ENCODE results near the gene FBLIM1. TPM values are rescaled to one million over a fixed set of nuclear protein-coding genes. Genes with fewer than 3 reads are reported as not detected.

FBLIM1 gene
- total and polyA plus RNA-seq, 5 donors from 2014 or later, result 0.06 TPM; not detected in 4

DNA sequence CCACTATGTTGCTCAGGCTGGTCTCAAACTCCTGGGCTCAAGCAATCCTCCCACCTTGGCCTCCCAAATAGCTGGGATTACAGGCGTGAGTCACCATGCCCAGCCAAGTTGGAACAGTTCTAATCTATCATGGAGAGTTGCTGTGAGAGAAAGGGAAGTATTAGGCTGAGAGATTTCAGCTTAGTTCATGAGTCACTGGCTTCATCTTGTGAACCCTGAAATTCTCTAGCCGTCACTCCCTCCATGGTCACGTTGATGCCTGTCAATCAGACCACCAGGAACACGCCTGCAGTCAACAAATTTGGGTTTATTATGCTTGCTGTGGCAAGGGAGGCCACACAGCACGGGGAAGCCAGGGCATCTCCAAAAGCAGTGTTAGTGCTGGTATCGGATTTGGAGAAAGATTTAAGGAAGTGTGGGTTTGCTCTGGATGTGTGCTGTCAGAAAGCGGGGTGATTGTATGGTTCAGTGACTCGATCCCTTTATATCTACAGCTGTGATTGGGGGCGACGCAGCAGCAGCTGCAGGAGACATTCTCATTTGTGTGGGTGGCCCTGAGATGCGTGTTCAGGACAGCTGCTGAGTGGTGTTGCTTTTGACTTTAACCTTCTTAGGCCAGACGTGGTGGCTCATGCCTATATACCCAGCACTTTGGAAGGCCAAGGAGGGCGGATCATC is 30.2 kb downstream of the FBLIM1 start:
- Histone ChIP-seq H3K36me3 (ENCODE audit: control insufficient read depth, insufficient read depth, low read length) (no peaks in the 10 kb centered on the region), H3K27me3 (ENCODE audit: control insufficient read depth, insufficient read depth, low read length) (no peaks in the 10 kb centered on the region), H3K4me1 (ENCODE audit: control insufficient read depth, insufficient read depth, low read length, poor library complexity, severe bottlenecking) (no peaks in the 10 kb centered on the region), H3K4me3 (ENCODE audit: low read depth, low read length) (no peak overlapping the region), H3K9me3 (ENCODE audit: control insufficient read depth in 2 of 2, low read length in 2 of 2) (no peaks in the 10 kb centered on the region), H3K27ac (ENCODE audit: insufficient read depth, low read length, poor library complexity, severe bottlenecking) (no peak overlapping the region)
- DNase-seq (no peak), ATAC-seq (ENCODE audit: low read depth in 2 of 2) (no peak)
- Mint-ChIP-seq H3K4me3 (no peak overlapping the region), H3K9me3 (no peaks in the 10 kb centered on the region), H3K4me1 (peaks cover 0 to 6% (median 2%) of the 10 kb centered on the region in 4 donors), H3K27me3 (peaks cover 15% of the 10 kb centered on the region), H3K36me3 (no peaks in the 10 kb centered on the region), H3K27ac (no peak overlapping the region)

GRCh38 chr1:15796086-15796462 is 37.5 kb downstream of the FBLIM1 start:
- ATAC-seq (ENCODE audit: low read depth in 2 of 2) (no peak), DNase-seq (no peak)

DNA sequence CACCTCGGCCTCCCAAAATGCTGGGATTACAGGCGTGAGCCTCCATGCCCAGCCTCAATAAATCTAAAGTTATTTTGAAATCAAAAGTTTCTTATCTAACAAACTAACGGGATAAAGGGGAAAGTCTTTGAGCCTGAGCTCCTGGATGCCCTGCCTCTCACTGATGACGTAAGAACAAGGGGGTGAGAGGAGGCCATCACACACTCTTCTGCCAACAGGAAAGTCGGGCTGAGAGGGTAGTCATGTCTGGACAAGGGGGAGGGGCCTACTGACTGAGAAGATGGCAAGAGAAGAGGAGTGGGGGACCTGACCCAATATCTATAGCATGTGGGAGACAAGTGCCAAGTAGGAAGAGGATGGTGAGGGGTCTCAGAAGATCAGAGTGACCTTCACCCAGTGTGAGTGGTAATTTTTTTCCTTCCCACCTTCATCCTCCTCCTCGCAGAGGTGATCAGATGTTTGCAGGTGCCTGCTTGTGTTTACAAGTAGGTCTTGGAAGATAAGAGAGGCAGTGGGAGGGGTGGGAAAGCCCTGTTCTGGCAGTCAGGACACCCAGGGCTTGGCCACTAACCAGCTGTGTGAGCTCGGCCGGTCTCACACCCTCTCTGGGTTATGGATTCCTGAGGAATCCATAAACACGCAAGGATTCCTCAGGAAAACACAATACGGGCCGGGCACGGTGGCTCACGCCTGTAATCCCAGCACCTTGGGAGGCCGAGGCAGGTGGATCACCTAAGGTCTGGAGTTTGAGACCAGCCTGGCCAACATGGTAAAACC is 39.2 kb downstream of the FBLIM1 start:
- H3K9me3 Mint-ChIP-seq, result no peaks in the 10 kb centered on the region
- no peak overlapping the region for H3K27ac Mint-ChIP-seq
- no peak for ATAC-seq (ENCODE audit: low read depth in 2 of 2)
- no peak overlapping the region for H3K4me3 ChIP-seq (ENCODE audit: low read depth, low read length)
- H3K4me1 Mint-ChIP-seq, result no peaks in the 10 kb centered on the region
- no peak overlapping the region for H3K27ac ChIP-seq (ENCODE audit: insufficient read depth, low read length, poor library complexity, severe bottlenecking)
- H3K4me1 ChIP-seq (ENCODE audit: control insufficient read depth, insufficient read depth, low read length, poor library complexity, severe bottlenecking), result no peaks in the 10 kb centered on the region
- no peak for DNase-seq
- no peaks in the 10 kb centered on the region for H3K27me3 Mint-ChIP-seq
- no peak overlapping the region for H3K4me3 Mint-ChIP-seq
- H3K36me3 Mint-ChIP-seq, result no peaks in the 10 kb centered on the region
- H3K9me3 ChIP-seq (ENCODE audit: control insufficient read depth in 2 of 2, low read length in 2 of 2), result no peaks in the 10 kb centered on the region
- no peaks in the 10 kb centered on the region for H3K36me3 ChIP-seq (ENCODE audit: control insufficient read depth, insufficient read depth, low read length)
- no peaks in the 10 kb centered on the region for H3K27me3 ChIP-seq (ENCODE audit: control insufficient read depth, insufficient read depth, low read length)

More at GRCh38 chr1:15796086-15796462, 37.5 kb downstream of the FBLIM1 start:
- no peaks in the 10 kb centered on the region for H3K36me3 ChIP-seq (ENCODE audit: control insufficient read depth, insufficient read depth, low read length)
- no peaks in the 10 kb centered on the region for H3K9me3 ChIP-seq (ENCODE audit: control insufficient read depth in 2 of 2, low read length in 2 of 2)
- Mint-ChIP-seq H3K27ac (no peak overlapping the region), H3K27me3 (peaks cover 6% of the 10 kb centered on the region), H3K36me3 (no peaks in the 10 kb centered on the region), H3K4me1 (peaks cover 0 to 6% (median 2%) of the 10 kb centered on the region in 4 donors), H3K4me3 (no peak overlapping the region), H3K9me3 (no peaks in the 10 kb centered on the region)
- no peak overlapping the region for H3K27ac ChIP-seq (ENCODE audit: insufficient read depth, low read length, poor library complexity, severe bottlenecking)
- no peaks in the 10 kb centered on the region for H3K4me1 ChIP-seq (ENCODE audit: control insufficient read depth, insufficient read depth, low read length, poor library complexity, severe bottlenecking)
- H3K4me3 ChIP-seq (ENCODE audit: low read depth, low read length), result no peak overlapping the region
- no peaks in the 10 kb centered on the region for H3K27me3 ChIP-seq (ENCODE audit: control insufficient read depth, insufficient read depth, low read length)

DNA sequence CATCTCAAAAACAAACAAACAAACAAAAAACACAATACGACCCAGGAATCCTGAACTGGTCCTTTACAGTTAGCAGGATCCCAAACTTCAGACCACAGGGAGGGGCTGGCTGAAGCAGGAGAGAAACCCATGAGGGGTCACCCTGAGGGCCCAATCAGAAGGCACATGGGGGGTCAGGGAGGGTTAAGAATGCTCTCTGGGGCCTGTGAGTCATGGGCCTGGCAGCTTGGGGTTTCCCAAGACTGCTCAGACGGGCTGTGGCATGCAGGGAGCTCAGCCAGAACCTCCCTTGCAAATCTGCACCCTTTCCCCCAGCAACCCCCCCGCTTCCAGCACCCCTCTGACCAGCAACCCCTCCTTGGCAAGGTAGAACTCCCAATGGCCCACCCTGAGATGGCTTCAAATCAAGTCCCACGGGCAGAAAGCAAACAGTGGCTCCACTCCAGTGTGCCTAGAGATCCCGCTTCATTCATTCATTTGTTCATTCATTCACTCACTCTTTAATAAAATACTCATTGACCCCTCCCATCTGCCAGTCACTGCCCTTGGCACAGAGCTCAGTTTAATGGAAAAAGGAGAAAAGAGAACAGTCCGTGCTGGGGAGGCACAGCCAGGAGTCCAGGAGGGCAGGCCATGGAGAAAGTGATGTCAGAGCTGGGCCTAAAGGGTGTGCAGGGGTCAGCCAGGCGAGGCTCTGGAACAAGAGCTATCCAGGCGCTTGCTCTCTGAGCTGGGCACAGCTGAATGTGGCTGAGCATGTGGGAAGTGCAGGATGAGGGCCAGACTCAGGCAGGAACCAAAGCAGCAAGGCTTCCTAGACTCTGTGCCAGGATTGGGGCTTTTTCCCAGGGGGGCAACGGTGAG is 40.6 kb downstream of the FBLIM1 start:
- no peaks in the 10 kb centered on the region for H3K4me1 Mint-ChIP-seq

GRCh38 chr1:15799928-15800835 is 41.6 kb downstream of the FBLIM1 start:
- H3K36me3 Mint-ChIP-seq, result no peaks in the 10 kb centered on the region
- no peak for DNase-seq
- Histone ChIP-seq H3K4me3 (ENCODE audit: low read depth, low read length) (no peak overlapping the region), H3K36me3 (ENCODE audit: control insufficient read depth, insufficient read depth, low read length) (no peaks in the 10 kb centered on the region), H3K4me1 (ENCODE audit: control insufficient read depth, insufficient read depth, low read length, poor library complexity, severe bottlenecking) (no peaks in the 10 kb centered on the region), H3K9me3 (ENCODE audit: control insufficient read depth in 2 of 2, low read length in 2 of 2) (no peaks in the 10 kb centered on the region), H3K27me3 (ENCODE audit: control insufficient read depth, insufficient read depth, low read length) (no peaks in the 10 kb centered on the region), H3K27ac (ENCODE audit: insufficient read depth, low read length, poor library complexity, severe bottlenecking) (no peak overlapping the region)
- H3K4me1 Mint-ChIP-seq, result no peaks in the 10 kb centered on the region
- no peaks in the 10 kb centered on the region for H3K9me3 Mint-ChIP-seq
- no peak for ATAC-seq (ENCODE audit: low read depth in 2 of 2)
- no peaks in the 10 kb centered on the region for H3K27me3 Mint-ChIP-seq
- no peak overlapping the region for H3K4me3 Mint-ChIP-seq
- H3K27ac Mint-ChIP-seq, result no peak overlapping the region

More for the DNA sequence above, 40.6 kb downstream of the FBLIM1 start:
- Mint-ChIP-seq H3K27me3 (no peaks in the 10 kb centered on the region), H3K36me3 (no peaks in the 10 kb centered on the region), H3K9me3 (no peaks in the 10 kb centered on the region), H3K27ac (no peak overlapping the region), H3K4me3 (no peak overlapping the region)
- ATAC-seq (ENCODE audit: low read depth in 2 of 2) (peak in 1 of 2 donors; percentile 30), DNase-seq (no peak)
- H3K4me3 ChIP-seq (ENCODE audit: low read depth, low read length), result no peak overlapping the region
- no peaks in the 10 kb centered on the region for H3K4me1 ChIP-seq (ENCODE audit: control insufficient read depth, insufficient read depth, low read length, poor library complexity, severe bottlenecking)
- H3K27me3 ChIP-seq (ENCODE audit: control insufficient read depth, insufficient read depth, low read length), result no peaks in the 10 kb centered on the region
- no peak overlapping the region for H3K27ac ChIP-seq (ENCODE audit: insufficient read depth, low read length, poor library complexity, severe bottlenecking)
- H3K9me3 ChIP-seq (ENCODE audit: control insufficient read depth in 2 of 2, low read length in 2 of 2), result no peaks in the 10 kb centered on the region
- no peaks in the 10 kb centered on the region for H3K36me3 ChIP-seq (ENCODE audit: control insufficient read depth, insufficient read depth, low read length)

DNA sequence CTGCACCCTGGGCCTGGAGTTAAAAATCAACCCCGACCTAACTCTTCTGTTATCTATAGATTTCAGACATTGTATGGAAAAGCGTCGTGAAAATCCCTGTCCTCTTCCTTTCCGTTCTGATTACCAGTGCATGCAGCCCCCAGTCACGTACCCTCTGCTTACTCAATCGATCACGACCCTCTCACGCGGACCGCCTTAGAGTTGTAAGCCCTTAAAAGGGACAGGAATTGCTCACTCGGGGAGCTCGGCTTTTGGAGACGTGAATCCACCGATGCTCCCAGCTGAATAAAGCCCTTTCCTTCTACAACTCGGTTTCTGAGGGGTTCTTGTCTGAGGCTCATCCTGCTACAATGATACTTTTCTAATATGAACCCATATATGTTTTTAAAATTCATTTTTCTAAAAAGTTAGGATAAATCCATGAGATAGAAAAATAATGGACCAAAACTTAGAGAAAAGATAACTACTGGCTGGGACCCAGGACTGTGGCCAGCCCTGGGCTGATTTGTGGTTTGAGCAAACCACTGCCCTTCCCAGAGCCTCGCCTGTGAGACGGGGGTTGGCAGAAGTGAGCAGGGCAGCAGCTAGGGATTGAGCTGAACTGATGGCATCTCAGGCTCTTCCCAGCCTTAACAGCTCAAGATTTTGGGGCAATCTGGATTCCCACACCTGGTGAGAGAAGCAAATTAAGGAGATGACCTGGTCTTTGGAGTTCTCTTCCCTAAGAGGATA is 43.8 kb downstream of the FBLIM1 start:
- no peak overlapping the region for H3K27ac ChIP-seq (ENCODE audit: insufficient read depth, low read length, poor library complexity, severe bottlenecking)
- no peaks in the 10 kb centered on the region for H3K27me3 ChIP-seq (ENCODE audit: control insufficient read depth, insufficient read depth, low read length)
- ATAC-seq (ENCODE audit: low read depth in 2 of 2), result no peak
- no peaks in the 10 kb centered on the region for H3K9me3 ChIP-seq (ENCODE audit: control insufficient read depth in 2 of 2, low read length in 2 of 2)
- no peaks in the 10 kb centered on the region for H3K4me1 ChIP-seq (ENCODE audit: control insufficient read depth, insufficient read depth, low read length, poor library complexity, severe bottlenecking)
- Mint-ChIP-seq H3K9me3 (no peaks in the 10 kb centered on the region), H3K27me3 (no peaks in the 10 kb centered on the region), H3K27ac (no peak overlapping the region), H3K36me3 (no peaks in the 10 kb centered on the region), H3K4me3 (no peak overlapping the region), H3K4me1 (no peaks in the 10 kb centered on the region)
- no peaks in the 10 kb centered on the region for H3K36me3 ChIP-seq (ENCODE audit: control insufficient read depth, insufficient read depth, low read length)
- no peak for DNase-seq
- no peak overlapping the region for H3K4me3 ChIP-seq (ENCODE audit: low read depth, low read length)
